OCI-LY3 (cell line): ENCODE data around the gene SERGEF.
A peak's percentile ranks its signal among the peaks of the same experiment; 100 is the strongest.

Experiments
- H2AFZ ChIP-seq: fragments of 200-600, 300-600 bp; shearing (Covaris generic); 2 replicates; pipeline ENCODE4 v1.6.0; 2014; ENCODE audit warnings: antibody characterized with exemption, low read depth, low read length
- H3K27ac ChIP-seq: fragments of 200-600, 300-600 bp; sonication (generic); 2 replicates; pipeline ENCODE4 v1.5.1; 2014; ENCODE audit warnings: mild to moderate bottlenecking, low read length, moderate library complexity, mixed read lengths
- H3K27me3 ChIP-seq: fragments of 200-600, 300-600 bp; sonication (generic); 2 replicates; pipeline ENCODE4 v1.6.1; 2014; ENCODE audit warnings: low read depth, low read length, mixed read lengths
- H3K36me3 ChIP-seq: fragments of 200-600, 300-600 bp; sonication (generic); replicated peaks from 2 replicates; pipeline ENCODE3; 2014; ENCODE audit warnings: low read depth, low read length, mixed read lengths
- H3K4me1 ChIP-seq: fragments of 300-600, 200-600 bp; sonication (generic); 2 replicates; pipeline ENCODE4 v1.6.1; 2014; ENCODE audit warnings: low read length, mixed read lengths
- H3K4me2 ChIP-seq: fragments of 200-600, 300-600 bp; sonication (generic); 2 replicates; pipeline ENCODE4 v1.6.1; 2014; ENCODE audit warnings: low read length, mixed read lengths
- H3K4me3 ChIP-seq: fragments of 300-600, 200-600 bp; sonication (generic); 2 replicates; pipeline ENCODE4 v1.5.1; 2014; ENCODE audit warnings: antibody characterized with exemption, mild to moderate bottlenecking, low read length, moderate library complexity
- H3K79me2 ChIP-seq: fragments of 300-600, 200-600 bp; shearing (Covaris generic); 2 replicates; pipeline ENCODE4 v1.6.1; 2014; ENCODE audit warnings: mild to moderate bottlenecking, low read length, mixed read lengths
- H3K9ac ChIP-seq: fragments of 300-600, 200-600 bp; shearing (Covaris generic); 2 replicates; pipeline ENCODE4 v1.6.0; 2014; ENCODE audit warnings: mild to moderate bottlenecking, low read length, moderate library complexity
- H3K9me3 ChIP-seq: fragments of 200-600, 300-600 bp; shearing (Covaris generic); 2 replicates; pipeline ENCODE4 v1.6.1; 2014; ENCODE audit warnings: low read length, mixed read lengths; ENCODE audit not compliant: insufficient read depth
- H4K20me1 ChIP-seq: fragments of 200-600, 300-600 bp; sonication (generic); 2 replicates; pipeline ENCODE4 v1.6.1; 2016; ENCODE audit warnings: low read length, mixed read lengths; ENCODE audit not compliant: insufficient read depth
- EZH2phosphoT487 ChIP-seq: fragments of 200-600 bp; shearing (Covaris generic); IDR thresholded peaks from 2 replicates; pipeline ENCODE4 v1.6.1; 2018; ENCODE audit warnings: antibody characterized with exemption, mixed run types, low read depth
- TF ChIP-seq, protein P1 (sequence below): fragments of 200-600, 300-600 bp; sonication (generic); IDR thresholded peaks from 2 replicates; pipeline ENCODE4 v1.5.1; 2014; ENCODE audit warnings: antibody characterized with exemption, low read length, low read depth

Gene SERGEF

DNA sequence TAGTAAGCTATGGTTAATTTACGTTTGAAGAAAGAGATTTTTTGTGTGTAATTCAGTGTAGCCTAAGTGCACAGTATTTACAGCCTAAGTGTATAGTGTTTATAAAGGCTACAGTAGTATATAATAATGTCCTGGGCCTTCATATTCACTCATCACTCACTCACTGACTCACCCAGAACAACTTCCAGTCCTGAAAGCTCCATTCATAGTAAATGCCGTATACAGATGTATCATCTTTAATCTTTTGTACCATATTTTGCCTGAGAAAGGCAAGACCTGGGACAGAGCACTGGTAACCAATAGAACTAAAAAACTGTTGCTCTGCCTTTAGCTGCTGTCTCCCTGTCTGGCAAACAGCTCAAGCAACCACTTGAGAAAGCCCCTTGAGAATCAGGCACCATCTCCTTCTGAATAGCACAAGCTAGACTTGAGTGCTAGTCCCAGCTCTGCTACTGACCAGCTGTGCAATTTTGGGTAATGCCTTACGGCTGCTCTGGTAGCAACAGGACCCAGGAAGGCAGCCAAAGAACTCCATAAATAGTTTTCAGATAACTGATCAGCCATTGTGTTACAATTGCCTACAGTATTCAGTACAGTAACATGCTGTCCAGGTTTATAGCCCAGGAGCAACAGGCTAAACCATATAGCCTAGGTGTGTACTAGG, 146.9 kb downstream of the SERGEF start:
- H4K20me1 ChIP-seq, result no peaks in the 10 kb centered on the region; the same call in 1 of the 2 replicates
- no peak overlapping the region for H3K4me3 ChIP-seq
- H3K79me2 ChIP-seq, result no peaks in the 10 kb centered on the region
- H3K27me3 ChIP-seq, result no peaks in the 10 kb centered on the region
- H3K4me2 ChIP-seq, result no peak overlapping the region
- H3K9me3 ChIP-seq, result no peaks in the 10 kb centered on the region
- no peak overlapping the region for H3K27ac ChIP-seq
- no peak overlapping the region for H2AFZ ChIP-seq
- no peak for TF ChIP-seq EZH2phosphoT487
- TF ChIP-seq, protein P1, sequence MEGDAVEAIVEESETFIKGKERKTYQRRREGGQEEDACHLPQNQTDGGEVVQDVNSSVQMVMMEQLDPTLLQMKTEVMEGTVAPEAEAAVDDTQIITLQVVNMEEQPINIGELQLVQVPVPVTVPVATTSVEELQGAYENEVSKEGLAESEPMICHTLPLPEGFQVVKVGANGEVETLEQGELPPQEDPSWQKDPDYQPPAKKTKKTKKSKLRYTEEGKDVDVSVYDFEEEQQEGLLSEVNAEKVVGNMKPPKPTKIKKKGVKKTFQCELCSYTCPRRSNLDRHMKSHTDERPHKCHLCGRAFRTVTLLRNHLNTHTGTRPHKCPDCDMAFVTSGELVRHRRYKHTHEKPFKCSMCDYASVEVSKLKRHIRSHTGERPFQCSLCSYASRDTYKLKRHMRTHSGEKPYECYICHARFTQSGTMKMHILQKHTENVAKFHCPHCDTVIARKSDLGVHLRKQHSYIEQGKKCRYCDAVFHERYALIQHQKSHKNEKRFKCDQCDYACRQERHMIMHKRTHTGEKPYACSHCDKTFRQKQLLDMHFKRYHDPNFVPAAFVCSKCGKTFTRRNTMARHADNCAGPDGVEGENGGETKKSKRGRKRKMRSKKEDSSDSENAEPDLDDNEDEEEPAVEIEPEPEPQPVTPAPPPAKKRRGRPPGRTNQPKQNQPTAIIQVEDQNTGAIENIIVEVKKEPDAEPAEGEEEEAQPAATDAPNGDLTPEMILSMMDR, result no peak
- H3K9ac ChIP-seq, result no peak overlapping the region
- no peaks in the 10 kb centered on the region for H3K4me1 ChIP-seq
- no peaks in the 10 kb centered on the region for H3K36me3 ChIP-seq

DNA sequence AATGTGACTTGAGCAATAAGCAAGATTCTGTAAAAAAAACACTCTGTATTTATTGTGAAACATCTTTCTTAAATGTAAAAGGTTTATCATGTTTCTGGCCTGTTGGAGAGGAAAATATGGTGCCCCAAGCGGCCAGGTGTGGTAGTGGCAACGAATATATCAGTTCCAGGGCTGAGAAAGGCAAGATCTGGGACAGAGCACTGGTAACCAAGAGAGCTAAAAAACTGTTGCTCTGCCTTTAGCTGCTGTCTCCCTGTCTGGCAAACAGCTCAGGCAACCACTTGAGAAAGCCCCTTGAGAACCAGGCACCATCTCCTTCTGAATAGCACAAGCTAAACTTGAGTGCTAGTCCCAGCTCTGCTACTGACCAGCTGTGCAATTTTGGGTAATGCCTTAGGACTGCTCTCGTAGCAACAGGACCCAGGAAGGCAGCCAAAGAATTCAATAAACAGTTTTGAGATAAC, 148.3 kb downstream of the SERGEF start:
- no peaks in the 10 kb centered on the region for H3K27me3 ChIP-seq

DNA sequence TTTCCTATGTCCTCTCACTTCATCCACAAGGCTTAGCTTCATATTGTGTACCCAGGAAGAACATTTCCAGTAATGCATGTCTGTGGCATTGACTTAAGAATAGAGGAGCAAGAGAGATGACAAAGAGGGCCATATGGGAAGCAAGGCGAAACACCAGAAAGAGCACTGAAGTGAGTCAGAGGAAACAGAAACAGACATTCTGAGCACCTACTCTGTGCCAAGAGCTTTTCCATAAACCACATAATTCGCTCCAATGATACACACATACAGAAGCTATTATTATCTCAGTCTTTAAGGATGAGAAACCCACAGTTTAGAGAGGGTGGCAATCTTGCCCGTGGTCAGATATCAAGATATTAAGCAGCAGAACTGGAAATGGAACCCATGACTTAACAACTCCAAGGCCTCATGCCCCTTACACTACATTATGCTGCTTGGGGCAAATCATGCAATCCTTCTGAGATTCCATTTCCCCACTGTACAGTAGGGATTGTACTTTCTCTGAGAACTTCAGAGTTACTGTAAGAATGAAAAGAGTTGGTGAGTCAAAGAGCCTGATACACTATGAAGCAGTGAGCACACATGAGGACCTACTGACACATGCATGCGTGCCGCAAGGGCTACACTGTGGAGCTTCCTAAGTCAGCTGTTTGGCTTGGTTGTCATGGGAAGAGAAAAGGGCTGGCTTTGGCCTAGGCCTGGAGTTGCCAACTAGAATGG, 151.7 kb downstream of the SERGEF start:
- H2AFZ ChIP-seq, result no peak overlapping the region
- H4K20me1 ChIP-seq, result no peaks in the 10 kb centered on the region
- H3K27me3 ChIP-seq, result no peaks in the 10 kb centered on the region
- no peaks in the 10 kb centered on the region for H3K4me1 ChIP-seq
- H3K36me3 ChIP-seq, result no peaks in the 10 kb centered on the region
- H3K4me3 ChIP-seq, result no peak overlapping the region
- H3K4me2 ChIP-seq, result no peak overlapping the region
- H3K27ac ChIP-seq, result no peak overlapping the region
- TF ChIP-seq EZH2phosphoT487, result no peak
- TF ChIP-seq, protein P1, result no peak
- H3K79me2 ChIP-seq, result no peaks in the 10 kb centered on the region
- H3K9me3 ChIP-seq, result no peaks in the 10 kb centered on the region
- H3K9ac ChIP-seq, result no peak overlapping the region

More for the DNA sequence above, 148.3 kb downstream of the SERGEF start:
- H3K4me2 ChIP-seq, result no peak overlapping the region
- no peaks in the 10 kb centered on the region for H3K36me3 ChIP-seq
- no peak overlapping the region for H2AFZ ChIP-seq
- no peak overlapping the region for H3K27ac ChIP-seq
- no peaks in the 10 kb centered on the region for H3K4me1 ChIP-seq
- no peaks in the 10 kb centered on the region for H3K9me3 ChIP-seq
- no peak overlapping the region for H3K4me3 ChIP-seq
- no peaks in the 10 kb centered on the region for H3K79me2 ChIP-seq
- H4K20me1 ChIP-seq, result no peaks in the 10 kb centered on the region
- H3K9ac ChIP-seq, result no peak overlapping the region
- TF ChIP-seq, protein P1, result peak; percentile 67
- TF ChIP-seq EZH2phosphoT487, result no peak

DNA sequence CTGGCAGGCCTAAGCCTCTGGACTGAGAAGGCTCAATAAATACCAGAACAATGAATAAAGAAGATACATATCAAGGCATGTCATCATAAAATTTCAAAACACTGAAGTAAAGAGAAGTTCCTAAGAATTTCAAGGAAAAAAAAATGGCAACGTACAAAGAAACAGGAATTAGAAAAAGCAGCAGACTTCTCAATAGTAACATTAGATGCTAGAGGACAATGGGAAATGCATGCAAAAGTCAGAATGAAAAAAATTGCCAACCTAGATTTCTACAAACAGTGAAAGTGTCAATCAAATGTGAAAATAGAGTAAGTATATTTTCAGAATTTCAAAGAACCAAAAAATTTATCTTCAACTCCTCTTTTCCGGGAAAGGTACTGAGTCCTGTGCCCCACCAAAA, 153.3 kb downstream of the SERGEF start:
- Histone ChIP-seq H3K27me3 (no peaks in the 10 kb centered on the region), H4K20me1 (no peaks in the 10 kb centered on the region), H2AFZ (no peak overlapping the region), H3K79me2 (no peaks in the 10 kb centered on the region), H3K4me3 (no peak overlapping the region), H3K36me3 (no peaks in the 10 kb centered on the region), H3K27ac (no peak overlapping the region), H3K9me3 (no peaks in the 10 kb centered on the region), H3K4me2 (no peak overlapping the region), H3K9ac (no peak overlapping the region), H3K4me1 (no peaks in the 10 kb centered on the region)
- no peak for TF ChIP-seq EZH2phosphoT487
- TF ChIP-seq, protein P1, result no peak
